ENCODE measurements around the gene VAMP5.
"Not testable (repeated sequence)": the region's sequence is repeated elsewhere in the genome, so short reads cannot be mapped to it uniquely, and the experiment has no call there.

Gene VAMP5

DNA sequence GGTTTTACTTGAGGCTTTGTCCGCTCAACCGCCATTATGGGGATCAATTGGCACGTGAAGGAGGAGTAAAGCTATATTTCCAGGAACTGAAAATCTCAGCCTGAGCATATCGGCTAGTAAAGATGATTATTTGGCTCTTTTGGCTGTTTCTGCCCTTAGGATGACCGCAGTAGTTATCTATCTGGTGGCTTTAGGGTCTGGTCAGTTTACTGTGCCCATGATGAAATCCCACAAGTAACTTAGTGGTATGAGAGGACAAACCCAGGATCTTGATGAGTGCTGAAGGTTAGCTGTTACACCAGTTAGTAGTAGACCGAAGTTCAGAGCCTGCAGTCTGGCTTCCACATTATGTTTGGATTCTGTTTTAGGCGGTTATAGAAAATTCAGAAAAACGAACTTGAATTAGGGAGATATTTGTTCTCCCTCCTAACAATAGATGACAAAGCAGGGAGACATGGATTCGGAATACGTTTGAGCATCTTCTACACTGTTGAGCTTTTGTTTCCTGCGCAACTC is 44.0 kb upstream of the VAMP5 start:
- TF ChIP-seq, protein P1, sequence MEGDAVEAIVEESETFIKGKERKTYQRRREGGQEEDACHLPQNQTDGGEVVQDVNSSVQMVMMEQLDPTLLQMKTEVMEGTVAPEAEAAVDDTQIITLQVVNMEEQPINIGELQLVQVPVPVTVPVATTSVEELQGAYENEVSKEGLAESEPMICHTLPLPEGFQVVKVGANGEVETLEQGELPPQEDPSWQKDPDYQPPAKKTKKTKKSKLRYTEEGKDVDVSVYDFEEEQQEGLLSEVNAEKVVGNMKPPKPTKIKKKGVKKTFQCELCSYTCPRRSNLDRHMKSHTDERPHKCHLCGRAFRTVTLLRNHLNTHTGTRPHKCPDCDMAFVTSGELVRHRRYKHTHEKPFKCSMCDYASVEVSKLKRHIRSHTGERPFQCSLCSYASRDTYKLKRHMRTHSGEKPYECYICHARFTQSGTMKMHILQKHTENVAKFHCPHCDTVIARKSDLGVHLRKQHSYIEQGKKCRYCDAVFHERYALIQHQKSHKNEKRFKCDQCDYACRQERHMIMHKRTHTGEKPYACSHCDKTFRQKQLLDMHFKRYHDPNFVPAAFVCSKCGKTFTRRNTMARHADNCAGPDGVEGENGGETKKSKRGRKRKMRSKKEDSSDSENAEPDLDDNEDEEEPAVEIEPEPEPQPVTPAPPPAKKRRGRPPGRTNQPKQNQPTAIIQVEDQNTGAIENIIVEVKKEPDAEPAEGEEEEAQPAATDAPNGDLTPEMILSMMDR (IDR thresholded peaks at IDR 0.05; ENCODE audit: control insufficient read depth, extremely low read depth, insufficient read depth) = no peak
- peak overlapping the region; percentile 74 for H3K4me3 ChIP-seq (ENCODE audit: low read depth, low read length)
- DNase-seq (ENCODE audit: low read depth) = no peak

DNA sequence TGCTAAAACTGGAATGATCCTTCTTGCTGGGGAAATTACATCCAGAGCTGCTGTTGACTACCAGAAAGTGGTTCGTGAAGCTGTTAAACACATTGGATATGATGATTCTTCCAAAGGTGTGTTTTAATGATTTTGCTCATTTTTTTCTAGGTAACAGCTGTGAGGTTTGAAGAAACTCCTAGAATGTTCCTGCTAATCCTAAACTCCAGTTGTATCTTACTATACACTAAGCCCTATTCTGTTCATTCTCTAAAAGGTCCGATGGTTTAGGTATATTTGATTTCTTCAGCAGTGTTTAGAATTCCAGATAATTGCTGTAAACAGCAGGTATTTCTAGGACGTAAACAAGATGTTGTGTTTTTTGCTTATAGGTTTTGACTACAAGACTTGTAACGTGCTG is 43.0 kb upstream of the VAMP5 start:
- H3K4me3 ChIP-seq (ENCODE audit: low read depth, low read length) = peak overlapping the region; percentile 74
- TF ChIP-seq, protein P1 (IDR thresholded peaks at IDR 0.05; ENCODE audit: control insufficient read depth, extremely low read depth, insufficient read depth) = no peak
- DNase-seq (ENCODE audit: low read depth) = no peak

DNA sequence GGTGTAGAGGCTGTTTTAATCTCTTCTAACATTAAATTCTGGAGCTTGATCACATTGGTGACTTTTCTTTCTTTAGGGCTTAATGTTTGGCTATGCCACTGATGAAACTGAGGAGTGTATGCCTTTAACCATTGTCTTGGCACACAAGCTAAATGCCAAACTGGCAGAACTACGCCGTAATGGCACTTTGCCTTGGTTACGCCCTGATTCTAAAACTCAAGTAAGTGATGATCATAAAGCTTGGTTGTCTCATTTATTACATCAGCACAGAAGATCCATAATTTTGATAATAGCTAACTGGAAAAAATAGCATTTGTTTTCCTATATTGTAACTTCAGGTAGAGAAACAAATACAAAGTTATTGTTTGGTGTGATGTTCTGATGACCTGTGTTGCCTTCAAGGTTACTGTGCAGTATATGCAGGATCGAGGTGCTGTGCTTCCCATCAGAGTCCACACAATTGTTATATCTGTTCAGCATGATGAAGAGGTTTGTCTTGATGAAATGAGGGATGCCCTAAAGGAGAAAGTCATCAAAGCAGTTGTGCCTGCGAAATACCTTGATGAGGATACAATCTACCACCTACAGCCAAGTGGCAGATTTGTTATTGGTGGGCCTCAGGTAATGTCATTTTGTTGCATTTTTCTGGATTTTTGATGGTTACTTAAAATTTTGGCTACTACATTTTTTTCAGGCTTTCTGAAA is 42.3 kb upstream of the VAMP5 start:
- H3K4me3 ChIP-seq (ENCODE audit: low read depth, low read length) = peak overlapping the region; percentile 74
- TF ChIP-seq, protein P1 (IDR thresholded peaks at IDR 0.05; ENCODE audit: control insufficient read depth, extremely low read depth, insufficient read depth) = no peak
- no peak for DNase-seq (ENCODE audit: low read depth)

DNA sequence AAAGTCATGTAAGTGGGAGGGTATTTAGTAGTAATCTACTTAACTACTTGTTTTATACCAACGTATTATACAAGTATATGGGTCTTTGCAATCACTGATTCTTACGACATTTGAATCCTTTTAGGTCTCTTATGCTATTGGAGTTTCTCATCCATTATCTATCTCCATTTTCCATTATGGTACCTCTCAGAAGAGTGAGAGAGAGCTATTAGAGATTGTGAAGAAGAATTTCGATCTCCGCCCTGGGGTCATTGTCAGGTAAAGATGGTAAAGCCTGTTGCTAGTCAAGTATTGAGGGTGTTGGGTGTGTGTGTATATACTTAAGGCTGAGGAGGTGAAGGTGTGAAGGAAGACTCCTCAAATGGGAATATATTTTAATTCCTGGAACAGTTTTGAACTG is 41.5 kb upstream of the VAMP5 start:
- no peak for DNase-seq (ENCODE audit: low read depth)
- no peak overlapping the region for H3K4me3 ChIP-seq (ENCODE audit: low read depth, low read length)
- TF ChIP-seq, protein P1 (IDR thresholded peaks at IDR 0.05; ENCODE audit: control insufficient read depth, extremely low read depth, insufficient read depth) = no peak

DNA sequence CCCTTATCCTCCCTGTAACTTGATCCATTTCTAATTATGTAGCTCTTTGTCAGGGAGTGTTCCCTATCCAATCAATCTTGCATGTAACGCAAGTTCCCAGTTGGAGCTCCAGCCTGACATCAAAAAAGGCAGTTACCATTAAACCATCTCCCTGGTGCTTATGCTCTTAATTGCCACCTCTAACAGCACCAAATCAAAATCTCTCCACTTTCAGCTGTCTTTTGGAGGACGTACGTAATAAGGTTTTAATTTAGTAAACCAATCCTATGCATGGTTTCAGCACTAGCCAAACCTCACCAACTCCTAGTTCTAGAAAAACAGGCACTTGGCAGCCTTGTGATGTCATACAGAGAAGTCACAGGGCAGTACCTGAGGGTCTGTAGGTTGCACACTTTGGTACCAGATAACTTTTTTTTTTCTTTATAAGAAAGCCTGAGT is 40.0 kb upstream of the VAMP5 start:
- DNase-seq (ENCODE audit: low read depth); H3K4me3 ChIP-seq (ENCODE audit: low read depth, low read length): not testable (repeated sequence)

DNA sequence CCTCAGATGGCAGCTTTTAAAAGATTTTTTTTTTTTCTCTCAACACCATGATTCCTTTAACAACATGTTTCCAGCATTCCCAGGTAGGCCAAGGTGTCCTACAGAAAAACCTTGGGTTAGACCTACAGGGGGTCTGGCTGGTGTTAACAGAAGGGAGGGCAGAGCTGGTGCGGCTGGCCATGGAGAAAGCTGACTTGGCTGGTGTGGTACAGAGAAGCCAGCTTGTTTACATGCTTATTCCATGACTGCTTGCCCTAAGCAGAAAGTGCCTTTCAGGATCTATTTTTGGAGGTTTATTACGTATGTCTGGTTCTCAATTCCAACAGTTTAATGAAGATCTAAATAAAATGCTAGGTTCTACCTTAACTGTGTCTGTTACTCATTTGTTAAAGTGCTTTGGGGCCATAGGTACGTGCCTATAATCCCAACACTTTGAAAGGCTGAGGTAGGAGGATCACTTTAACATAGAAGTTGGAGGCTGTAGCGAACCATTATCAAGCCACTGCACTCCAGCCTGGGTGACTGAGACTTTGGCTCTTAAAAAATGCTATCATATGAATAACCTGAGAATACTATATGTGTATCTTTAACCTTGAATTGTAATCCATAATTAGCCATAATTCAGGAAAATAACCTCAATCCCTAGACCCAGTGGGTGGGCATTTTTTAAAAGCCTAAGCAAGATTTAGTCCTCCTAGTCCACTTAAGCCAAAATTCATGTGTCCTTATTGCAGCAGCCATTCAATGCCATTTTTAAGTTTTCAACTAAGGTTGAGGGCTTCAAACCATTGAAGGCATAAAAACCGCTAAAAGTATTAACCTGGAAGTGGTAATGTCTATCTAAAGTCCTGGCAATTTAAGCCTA is 39.1 kb upstream of the VAMP5 start:
- H3K4me3 ChIP-seq (ENCODE audit: low read depth, low read length); DNase-seq (ENCODE audit: low read depth): not testable (repeated sequence)

DNA sequence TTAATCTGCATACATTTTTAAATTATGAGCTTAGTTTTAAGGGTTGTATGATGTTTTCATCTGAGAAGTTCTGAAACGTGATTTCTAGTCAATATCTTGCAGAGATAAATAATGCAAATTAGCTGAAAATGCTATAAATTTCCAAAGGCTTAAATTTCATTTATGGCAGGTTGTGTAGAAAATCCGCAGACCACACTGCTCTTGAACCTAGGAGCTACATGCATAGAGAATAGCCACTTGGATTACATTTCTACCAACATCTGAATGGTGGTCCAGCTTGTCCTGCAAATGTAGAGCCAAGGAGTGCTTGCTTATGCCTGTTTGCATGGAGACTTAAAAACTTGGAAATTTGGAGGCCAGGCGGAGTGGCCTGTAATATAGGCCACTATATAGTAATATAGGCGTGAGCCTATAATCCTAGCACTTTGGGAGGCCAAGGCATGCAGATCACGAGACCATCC is 38.4 kb upstream of the VAMP5 start:
- no peak for DNase-seq (ENCODE audit: low read depth)
- H3K4me3 ChIP-seq (ENCODE audit: low read depth, low read length) = no peak overlapping the region
- TF ChIP-seq, protein P1 (IDR thresholded peaks at IDR 0.05; ENCODE audit: control insufficient read depth, extremely low read depth, insufficient read depth) = no peak
